NCI-H1092 (cell line): ENCODE data around the gene HAPLN2.
"Not testable (repeated sequence)": the region's sequence is repeated elsewhere in the genome, so short reads cannot be mapped to it uniquely, and the experiment has no call there.

ENCODE experiments used
- DNase-seq: peaks from one replicate; lab custom pipeline; 2025; lab: John Stamatoyannopoulos, UW

HAPLN2 gene

DNA sequence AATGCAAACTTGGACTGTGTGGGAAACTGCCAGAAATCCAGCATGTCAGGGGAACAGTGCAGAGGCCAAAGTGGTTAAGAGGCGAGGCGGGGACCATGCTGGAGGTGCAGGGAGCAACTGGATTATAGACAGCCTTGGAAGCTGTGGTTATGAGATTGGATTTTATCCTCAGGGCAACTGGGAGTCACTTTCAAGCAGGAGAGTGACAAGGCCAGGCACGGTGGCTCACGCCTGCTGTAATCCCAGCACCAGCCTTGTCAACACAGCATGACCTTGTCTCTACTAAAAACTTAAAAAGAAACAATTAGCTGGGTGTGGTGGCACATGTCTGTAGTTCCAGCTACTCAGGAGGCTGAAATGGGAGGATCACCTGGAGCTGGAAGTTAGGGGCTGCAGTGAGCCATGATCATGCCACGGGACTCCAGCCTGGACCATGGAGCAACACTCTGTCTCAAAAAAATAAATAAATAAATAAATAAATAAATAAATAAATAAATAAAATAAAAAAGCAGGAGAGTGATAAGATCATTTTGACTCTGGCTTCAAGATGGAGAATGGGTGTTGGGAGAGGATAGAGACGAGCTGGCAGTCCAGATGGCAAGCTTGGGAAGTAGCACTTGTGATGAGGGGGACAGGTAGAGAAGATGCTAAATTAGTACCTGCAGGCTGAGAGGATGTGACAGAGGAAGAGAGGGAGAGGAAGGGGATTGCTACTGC, 3.5 kb downstream of the HAPLN2 start:
- no peak for DNase-seq

DNA sequence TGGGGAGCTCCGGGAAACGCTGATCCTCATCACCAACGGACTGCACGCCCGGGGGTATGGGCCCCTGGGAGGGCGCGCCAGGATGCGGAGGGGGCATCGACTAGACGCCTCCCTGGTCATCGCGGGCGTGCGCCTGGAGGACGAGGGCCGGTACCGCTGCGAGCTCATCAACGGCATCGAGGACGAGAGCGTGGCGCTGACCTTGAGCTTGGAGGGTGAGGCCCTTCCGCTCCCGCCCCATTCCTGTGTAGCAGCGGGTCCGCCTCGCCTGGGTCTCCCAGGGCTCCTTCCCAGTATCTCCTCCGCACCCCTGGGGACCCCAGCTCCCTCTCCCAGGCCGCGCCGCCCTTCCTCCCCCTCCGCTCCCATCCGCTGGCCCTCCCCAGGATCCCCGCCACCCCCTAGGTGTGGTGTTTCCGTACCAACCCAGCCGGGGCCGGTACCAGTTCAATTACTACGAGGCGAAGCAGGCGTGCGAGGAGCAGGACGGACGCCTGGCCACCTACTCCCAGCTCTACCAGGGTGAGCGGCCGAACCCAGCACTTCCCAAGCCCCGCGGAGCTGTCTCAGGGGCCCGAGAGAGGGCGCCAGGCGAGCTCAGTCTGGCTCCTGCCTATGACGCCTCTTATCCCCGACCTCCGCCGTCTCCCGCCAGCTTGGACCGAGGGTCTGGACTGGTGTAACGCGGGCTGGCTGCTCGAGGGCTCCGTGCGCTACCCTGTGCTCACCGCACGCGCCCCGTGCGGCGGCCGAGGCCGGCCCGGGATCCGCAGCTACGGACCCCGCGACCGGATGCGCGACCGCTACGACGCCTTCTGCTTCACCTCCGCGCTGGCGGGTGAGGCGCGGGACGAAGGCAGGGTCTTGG, 5.0 kb downstream of the HAPLN2 start:
- DNase-seq: peak; percentile 42

DNA sequence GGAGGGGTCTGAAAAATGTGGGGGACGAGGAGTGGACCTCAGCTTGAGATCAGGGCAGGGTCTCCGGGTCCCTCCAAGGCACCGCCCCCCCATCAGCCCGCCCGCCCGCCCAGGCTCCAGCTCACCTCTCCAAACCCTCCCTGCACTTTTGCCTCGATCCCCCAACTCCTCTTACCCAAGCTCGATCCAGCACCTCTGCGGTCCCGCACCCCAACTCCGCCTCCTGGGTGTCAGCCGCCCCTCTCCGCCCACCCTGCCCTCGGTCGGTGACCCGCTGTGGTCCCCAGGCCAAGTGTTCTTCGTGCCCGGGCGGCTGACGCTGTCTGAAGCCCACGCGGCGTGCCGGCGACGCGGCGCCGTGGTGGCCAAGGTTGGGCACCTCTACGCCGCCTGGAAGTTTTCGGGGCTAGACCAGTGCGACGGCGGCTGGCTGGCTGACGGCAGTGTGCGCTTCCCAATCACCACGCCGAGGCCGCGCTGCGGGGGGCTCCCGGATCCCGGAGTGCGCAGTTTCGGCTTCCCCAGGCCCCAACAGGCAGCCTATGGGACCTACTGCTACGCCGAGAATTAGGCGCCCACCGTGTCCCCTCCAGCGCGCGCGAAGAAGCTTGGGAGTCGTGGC, 5.7 kb downstream of the HAPLN2 start:
- DNase-seq: no peak

DNA sequence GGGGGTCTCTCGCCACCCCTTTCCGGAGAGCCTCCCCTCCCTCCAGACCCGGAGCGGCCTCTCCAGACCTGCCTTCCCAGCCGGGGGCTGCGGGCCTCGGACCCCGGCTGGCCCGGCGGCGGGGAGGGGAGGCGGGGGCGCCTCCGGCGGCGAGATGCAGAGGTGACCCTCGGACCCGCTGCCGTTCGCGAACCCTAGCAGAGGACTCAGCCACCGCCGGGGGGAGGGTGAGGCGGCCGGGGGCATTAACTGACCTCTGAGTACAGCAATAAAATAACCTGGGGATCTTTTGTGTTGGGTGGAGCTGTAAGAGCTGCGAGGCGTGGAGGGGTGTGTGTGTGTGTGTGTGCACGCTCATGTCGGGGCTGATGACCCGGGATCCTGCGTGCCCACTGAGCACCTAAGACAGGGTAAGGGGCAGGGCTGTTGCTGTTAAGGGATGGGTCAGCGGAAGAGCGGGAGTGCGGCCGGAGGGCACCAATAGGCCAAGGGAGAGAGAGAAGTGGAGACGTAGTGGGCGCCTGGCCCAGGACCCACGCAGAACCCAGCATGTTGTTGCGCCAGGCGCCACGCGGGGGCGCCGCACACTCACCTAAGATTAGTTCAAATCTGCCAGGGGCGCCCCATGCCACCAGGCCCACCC, 6.3 kb downstream of the HAPLN2 start:
- DNase-seq: peak; percentile 31

DNA sequence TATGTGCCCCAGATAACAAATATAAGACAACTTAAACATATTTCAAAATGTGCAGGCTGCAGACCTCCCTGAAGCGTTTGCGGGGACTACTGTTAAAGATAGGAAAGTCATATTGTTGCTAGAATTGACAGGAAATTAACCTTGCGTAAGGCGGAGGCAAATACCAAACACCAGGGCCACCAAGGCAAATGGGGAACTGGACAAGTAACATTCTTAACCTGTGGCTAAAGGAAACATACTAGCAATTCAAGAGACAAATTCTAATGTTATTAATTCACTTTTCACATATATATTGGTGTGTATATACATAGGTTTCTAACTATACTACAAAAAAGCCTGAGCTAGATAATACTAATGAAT, 6.8 kb downstream of the HAPLN2 start:
- DNase-seq: no peak

DNA sequence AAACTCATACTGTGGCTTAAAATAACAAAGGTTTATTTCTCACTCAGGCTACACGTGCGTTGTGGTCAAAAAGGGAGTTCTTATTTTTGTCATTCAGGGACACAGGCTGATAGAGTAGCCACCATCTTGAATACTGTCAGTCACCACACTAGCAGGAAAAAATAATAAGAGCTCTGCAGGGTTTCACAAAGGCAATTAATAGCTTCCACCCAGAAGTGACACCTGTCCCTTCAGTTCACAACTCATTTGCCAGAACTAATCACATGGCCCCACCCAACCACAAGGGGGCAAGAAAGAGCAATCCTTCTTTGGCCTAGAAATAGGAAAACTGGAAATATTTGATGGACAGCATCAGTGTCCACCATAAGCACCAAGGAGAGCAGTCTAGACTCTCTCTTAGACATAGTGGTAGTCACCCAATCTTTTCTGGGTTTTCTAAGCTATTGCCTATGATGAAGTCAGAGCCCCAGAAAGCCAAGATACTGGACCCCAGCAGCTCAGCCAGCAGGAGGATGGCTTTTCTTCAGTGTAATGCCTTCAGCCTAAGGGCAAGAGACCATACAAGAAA, 8.2 kb downstream of the HAPLN2 start:
- peak; percentile 19 for DNase-seq

DNA sequence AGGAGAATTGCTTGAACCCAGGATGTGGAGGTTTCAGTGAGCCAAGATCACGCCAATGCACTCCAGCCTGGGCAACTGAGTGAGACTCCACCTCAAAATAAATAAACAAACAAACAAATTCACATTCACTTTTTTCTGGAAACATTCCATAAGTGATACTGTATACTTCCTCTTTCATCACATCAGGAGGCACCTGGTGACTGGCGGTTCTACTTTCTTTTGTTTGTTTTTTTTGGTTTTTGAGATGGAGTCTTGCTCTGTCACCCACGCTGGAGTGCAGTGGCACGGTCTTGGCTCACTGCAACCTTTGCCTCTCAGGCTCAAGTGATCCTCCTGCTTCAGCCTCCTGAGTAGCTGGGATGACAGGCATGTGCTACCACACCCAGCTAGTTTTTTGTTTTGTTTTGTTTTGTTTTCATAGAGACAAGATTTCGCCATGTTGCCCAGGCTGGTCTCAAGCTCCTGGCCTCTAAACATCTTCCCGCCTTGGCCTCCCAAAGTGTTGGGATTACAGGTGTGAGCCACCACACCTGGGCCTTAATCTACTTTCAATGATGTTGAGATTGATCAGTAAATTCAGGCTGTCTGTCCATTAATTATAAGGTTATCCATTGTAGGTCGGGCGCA, 10.7 kb downstream of the HAPLN2 start:
- no peak for DNase-seq

DNA sequence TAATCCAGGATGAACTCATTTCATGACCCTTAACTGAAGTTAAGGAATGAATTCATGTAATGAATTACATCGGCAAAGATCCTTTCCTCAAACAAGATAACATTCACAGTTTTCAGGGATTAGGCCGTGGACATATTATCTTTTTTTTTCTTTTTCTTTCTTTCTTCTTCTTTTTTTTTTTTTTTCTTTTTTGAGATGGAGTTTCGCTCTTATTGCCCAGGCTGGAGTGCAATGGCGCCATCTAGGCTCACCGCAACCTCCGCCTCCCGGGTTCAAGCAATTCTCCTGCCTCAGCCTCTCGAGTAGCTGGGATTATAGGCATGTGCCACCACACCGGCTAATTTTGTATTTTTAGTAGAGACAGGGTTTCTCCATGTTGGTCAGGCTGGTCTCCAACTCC, 11.9 kb downstream of the HAPLN2 start:
- DNase-seq: not testable (repeated sequence)

DNA sequence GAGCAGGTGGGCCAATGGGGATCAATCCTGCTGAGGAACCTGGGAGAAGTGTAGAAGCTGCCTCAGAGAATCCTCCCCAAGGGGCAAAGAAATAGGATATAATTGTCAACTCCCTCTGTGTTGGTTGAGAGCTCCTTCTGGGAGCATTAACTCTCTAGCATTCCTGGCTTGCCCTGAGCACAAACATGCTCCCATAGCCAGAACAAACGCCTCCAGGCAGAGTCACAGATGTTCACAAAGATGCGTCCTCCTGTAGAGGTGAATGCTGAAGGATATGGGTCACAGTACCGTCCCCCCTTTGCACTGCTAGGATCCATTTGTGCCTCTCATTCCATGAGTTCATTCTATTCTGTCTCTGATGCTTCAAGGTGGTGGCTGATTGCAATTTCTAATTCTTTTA, 13.1 kb downstream of the HAPLN2 start:
- no peak for DNase-seq

DNA sequence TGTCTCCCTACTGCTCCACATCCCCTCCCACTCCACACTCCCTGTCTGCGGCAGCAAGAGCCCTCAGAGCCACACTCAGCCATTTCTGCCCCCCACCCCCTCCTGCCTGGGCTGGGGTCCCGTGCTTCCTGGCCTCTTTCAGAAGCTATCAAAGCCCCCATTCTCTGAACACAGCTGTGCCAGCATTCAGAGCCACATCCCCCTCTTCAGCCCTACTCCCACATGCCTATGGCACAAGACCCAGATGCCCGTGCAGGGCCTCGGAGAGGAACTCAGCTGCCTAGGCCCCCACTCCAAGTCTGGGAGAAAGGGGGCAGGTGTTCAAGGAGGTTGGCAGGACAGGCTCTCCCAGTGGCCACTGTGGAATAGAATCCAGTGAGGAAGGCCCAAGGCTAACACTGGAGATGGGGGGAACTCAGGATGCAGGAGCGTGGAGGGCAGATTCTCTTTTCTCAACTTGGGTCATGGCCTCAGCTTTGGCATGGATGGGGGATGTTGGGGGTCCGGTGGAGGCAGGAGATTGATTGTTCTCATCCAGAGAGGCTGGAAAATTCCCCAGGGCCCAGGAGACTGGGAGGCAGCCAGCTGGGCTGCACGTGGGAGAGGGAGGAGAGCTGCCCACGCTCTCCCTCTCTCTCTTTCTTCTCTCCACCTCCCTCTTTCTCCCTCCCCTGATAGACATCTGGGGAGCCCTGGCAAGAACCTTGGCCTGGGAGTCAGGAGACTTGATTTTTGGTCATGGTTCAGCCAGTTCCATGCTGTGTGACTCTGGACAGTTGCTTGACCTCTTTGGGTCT, 19.2 kb downstream of the HAPLN2 start:
- DNase-seq: no peak

DNA sequence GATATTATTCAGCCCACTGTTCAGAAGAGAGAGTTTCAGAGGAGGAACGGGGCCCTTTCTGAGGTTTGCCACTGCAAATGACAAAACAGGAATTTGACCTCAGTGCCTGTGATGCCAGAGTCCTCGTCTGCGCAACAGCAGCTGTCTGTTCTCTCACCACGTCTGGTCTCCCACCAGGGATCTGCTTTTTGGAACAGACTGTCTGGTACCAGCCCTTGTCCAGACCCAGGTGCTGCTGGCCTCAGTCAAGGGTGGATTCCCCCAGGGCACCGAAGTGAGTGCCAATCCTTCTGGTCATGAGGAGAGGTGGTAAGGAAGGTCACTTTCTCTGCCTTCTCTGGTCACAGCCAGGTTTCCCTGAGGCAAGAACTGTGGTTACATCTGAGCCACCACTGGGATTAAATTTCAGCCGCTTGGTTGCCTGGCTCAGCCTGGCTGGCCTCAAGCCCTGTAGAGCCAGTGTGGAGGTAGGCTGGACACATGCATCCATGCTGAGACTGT, 20.4 kb downstream of the HAPLN2 start:
- no peak for DNase-seq

DNA sequence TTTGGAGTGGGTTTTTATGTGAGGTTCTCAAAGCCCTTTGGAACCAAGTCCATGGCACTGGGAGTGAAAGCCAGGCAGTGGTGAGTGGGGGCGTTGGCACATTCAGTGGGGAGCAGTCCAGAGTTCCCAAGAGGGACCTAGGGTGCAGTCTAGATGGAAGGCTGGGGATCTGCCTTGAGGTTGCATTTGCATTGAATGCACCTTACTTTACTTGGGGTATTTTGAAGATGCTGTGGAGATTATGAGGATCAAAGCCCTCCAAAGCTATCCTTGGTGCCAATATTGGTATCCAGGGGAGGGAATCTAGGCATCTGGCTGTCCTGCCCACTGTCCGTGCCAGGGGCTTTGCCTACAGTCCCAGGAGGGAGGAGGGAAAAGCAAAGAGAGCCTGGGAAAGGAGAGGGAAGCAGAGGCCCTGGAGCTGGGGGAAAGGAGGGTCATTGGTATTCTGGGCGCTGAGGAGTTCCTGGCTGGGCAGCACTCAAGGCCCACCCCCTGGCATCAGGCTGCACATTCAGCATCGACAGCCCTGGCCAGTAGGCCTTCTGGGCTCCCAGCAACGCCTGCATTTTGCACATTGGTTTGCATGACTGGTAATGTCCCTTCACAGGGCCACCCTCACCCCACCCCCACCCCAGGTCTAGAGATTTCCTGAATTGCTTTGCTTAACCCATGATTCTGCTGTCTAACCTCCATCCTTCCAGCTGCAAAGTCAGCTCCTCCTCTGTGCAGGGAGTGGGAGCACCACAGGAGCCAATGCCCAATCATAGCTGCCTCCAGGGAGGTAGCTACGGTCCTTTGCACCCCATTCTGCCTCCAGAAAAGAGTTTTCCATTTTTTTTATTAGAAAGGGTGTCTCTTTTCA, 21.9 kb downstream of the HAPLN2 start:
- DNase-seq: no peak

DNA sequence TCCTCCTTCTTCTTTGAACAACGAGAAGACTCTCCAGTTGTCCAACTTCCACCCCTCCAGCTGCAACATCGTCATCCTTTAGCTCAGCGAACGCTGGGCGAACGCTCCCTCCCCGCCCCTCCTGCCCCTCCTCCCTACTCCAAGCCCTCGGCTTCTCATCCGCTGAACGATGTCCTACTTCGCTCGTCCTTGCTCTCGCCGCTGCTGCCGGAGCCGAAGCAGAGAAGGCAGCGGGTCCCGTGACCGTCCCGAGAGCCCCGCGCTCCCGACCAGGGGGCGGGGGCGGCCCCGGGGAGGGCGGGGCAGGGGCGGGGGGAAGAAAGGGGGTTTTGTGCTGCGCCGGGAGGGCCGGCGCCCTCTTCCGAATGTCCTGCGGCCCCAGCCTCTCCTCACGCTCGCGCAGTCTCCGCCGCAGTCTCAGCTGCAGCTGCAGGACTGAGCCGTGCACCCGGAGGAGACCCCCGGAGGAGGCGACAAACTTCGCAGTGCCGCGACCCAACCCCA, 22.6 kb downstream of the HAPLN2 start, which contains the start of gene BCAN:
Gene BCAN, plus strand, starts transcription at position 357 of the 504 bp plus-strand sequence. CDS start 3,938 bp downstream, outside the sequence.
- no peak for DNase-seq

DNA sequence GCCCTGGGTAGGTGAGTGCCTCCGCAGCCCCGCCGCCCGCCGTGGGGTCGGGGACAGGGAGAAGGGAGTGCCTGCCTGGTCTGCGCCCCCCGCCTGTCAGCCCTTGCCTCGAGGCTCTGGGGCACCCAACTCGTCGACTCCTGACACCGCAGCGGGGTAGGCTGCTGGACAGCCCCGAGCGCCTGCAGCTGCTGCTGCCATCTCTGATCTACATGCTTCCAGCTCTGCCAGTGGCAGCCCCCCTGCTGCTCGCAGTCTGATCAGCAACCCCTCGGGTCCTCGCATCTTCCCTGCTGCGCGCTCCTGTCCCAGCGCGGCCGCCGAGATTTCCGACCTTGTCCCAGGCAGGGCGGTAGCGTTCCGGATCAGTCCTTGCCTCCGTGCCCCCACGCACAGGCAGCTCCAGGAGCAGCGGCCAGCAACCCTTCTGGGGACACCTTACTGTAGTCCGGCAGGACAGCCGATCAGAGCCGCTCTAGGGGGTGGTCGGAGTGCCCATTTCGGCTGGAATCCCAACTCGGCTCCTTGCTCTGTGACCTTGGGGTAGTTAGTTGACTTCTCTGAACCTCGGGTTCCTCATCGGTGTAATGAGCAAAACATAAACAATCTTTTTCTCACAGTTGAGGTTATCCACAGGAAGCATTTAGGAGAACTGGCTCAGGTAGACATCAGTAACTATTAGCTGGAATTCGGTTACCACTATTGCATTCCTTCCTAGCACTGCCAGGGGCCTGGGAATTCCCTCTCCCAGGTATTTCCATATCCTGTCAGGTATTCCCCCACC, 23.2 kb downstream of the HAPLN2 start:
- DNase-seq: no peak

DNA sequence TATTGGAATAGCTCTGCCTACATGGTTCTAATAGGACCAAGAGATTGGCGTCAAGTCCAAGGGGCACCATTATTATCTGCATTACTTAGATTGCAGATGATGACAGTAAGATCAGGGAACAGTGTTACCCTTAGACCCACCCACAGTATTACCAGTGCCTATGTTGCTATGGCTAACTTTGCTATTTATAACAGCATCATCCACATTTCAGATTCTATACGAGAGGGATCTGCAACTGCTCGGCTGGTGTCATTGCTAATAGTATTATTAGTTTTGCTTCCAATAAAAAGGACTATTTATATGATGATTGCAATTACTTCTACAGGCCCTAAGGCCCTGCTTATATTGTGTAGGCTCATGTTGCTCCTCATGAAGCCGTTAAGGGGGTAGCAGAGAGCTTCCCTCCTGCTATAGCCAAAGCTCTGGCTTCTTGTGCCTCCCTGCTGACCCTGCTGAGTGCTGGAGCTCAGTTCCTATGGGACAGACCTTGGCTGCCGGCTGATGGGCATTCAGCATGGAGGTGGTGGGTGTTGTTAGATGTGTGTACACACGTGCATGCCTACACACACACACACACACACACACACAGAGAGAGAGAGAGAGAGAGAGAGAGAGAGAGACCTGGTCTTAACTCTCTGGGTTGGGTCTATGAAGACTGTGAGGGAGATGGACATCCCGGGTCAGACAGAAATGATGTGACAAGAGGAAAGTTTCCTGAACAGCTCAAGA, 24.0 kb downstream of the HAPLN2 start:
- DNase-seq: no peak

DNA sequence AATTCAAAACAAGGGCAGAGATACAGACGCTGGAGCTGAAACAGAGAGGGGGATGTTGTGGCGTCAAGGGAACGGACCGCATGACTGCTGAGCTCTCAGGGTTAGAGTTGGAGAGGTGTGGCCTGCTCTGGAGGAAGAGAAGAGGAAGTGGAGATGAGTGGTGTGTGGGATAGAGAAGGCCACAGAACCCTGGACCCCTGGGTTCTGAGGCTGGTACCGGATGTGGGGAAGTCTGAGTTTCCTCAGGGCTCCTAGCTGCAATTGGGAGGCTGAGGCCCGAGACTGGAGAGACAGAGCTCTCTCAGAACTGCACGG, 24.5 kb downstream of the HAPLN2 start:
- no peak for DNase-seq

DNA sequence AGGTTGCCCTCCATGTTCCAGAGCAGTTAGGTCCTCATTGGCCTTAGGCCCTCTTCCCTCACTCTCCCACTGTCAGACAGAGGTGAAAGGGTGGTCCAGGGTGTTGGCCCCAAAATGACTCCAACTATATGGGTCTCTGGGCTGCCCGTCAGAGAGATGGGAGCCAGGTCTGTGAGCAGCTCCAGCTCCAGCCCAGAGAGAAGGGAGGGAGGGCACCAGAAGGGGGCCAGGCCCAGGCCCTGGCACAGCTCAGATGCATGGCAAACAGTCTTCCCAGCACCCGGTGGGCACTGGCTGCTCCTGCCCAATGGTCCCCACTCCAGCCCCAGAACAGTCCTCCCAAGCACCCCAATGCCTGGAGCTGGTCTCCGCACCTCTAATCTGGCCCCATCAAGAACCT, 24.9 kb downstream of the HAPLN2 start:
- DNase-seq: no peak

DNA sequence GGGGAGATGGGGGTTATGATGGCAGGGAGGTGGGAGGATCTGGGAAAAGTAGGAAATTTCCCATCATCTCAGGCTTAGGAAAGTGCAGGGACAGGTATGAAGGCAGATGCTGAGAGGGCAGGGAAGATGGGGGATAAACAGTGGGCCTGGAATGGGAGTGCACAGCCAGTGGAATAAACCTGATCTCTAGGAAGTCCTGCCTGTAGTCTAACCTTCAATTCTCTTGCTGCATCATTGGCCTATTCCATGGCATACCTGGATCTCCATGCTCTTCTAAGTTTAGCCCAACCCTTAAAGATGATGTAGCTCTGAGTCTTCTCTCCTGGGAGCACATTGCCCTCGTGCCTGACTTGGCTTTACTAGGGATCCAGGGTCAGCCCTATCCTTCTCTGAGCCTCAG, 25.4 kb downstream of the HAPLN2 start:
- DNase-seq: no peak
